ENCODE data around the gene TELO2.

TELO2 gene

DNA sequence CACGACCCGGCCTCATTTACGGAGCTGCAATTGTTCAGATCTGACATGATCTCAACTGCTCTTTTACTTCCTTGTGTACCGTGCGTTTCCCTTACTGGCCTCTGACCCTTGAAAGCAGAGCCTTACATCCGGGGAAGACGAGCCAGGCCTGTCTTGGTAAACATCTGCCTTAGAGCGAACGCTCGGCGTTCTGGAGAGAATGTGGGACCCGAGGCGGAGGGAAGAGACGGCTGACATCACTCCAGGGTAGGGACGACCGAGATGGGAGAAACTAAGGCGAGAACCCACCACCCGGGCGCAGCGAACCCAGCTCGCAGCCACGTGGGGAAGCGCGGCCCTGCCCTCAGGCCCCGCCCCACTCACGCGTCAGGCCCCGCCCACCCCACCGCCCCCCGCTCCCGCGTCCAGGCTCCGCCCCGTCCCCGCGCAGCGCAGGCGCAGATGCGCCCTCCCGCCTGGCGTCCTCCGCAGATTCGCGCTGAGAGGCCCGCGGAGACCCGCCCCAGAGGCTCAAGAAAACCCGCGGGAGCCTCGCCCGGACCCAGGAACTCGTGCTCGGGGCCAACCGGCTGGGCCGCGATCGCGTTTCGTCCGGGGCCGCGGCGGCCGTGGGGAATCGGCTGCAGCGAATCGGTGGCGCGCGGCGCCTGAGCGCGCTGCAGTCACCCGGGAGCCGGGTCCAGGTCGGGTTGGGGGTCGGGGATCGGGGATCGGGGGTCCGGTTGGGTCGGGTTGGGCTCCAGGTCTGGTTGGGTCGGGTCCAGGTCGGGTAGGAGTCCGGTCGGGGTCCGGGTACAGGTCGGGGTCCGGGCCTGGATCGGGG, at the start of gene TELO2:
Gene TELO2, plus strand, starts transcription at position 438 of the 823 bp plus-strand sequence. CDS start 922 bp downstream, outside the sequence.
- peak; percentile 65 to 88 for DNase-seq

- DNase-seq, result no peak
These were observed 49.7 kb upstream of the TELO2 start for GRCh38 chr16:1443403-1443973.

DNA sequence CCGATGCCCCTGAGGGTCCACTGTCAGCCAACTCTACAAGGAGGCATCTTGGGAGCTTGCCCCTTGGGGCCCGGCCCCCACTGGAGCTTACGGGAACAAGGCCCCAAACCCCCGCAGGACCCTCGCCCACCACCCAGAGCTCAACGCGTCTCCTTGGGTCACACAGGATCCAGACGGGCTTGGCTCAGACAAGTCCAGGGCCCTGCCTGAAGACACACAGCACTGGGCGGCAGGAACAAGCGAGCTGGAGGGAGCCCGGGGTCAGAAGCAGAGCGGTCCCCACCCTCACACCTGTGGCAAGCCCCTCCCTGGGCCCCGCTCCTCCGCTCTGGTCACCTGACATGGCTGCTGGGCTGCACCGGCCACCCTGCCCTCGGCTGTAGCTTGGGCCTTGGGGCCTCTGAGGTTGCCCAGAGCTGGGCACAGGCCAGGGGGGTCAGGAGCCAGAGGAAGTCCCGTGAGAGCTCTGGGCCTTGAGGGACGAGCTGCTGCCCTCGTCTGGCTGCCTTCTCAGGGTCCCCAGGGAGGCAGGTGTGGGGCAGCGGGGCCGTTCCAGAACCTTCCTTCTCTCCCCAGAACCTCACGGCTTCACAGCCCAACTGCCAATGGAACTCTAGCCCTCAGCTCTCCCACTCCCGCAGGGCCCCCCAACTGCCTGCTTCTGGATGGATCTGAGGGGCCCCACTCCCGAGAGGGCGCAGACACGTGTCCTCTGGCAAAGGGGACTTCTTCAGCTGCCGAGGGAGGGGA, 49.0 kb upstream of the TELO2 start, which contains the start of gene CCDC154:
Gene CCDC154, minus strand, starts transcription at position 577 of the 750 bp plus-strand sequence. Its CDS starts 234 bp downstream, at position 343.
- DNase-seq, result no peak

DNA sequence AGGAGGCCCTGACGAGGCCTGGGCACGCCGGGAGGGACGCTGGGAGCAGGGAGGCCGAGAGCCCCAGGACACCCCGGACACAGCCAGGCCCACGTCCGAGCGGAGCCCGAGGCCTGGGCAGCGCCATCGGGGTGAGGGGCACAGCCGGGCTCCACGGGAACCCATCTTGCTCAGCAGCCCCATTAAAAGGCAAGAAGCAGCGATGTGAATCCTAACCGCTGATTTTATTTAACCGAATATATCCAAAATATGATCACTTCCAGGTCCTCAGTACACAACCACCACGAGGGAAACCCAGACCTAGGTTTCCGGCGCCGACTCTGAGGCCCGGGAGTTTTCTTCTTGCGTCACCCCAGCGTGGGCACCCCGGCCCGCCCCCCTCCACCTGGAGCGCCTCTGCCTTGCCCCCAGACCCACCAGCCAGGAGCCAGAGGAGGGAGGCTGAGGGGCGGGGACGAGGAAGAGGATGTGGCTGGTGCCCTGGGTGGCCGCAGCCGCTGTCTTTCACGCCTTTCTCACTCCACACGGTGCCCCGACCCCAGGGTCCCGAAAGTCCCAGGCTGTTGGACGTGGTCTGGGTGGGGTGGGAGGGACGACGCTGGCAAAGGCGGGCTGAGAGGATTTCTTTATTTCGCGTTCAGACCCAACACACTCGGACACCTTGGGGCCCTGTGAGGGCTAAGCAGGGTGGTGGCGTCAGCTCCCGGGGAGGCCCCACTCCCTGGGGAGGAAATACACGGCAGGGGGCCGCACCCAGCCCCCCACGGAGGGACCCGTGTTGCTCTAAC, 48.2 kb upstream of the TELO2 start:
- no peak for DNase-seq

DNA sequence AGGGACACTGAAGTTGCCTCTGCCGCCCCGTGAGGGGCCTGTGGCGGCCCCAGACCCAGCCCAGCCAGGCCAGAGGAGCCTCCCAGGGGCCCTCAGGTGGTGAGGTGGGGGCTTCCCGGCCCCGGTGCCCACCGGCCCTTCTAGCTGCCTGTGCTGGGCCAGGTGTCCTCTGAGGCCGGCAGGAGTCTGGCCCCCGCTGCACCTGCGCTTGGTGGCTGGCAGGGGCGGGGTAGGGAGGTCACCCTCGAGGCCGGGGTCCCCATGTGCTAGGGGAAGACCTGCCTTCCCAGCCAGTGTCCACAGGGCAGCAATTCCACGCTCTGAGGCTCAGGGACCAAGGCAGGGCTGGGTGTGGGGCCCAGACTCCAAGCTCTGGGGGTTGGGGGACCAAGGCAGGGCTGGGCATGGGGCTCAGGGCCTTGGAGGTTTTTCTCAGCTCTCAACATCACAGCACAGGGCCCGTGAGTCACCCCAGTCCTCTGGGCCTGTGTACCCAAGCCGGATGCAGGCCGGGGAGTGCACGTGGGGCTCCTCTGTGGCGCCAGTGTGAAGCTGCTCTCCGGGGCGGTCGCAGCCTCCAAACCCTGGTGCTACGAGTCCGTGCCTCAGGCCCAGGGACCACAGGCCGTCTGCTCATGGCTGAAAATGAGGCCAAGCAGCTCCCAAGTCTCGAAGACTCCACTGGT, 47.5 kb upstream of the TELO2 start:
- DNase-seq, result no peak

DNA sequence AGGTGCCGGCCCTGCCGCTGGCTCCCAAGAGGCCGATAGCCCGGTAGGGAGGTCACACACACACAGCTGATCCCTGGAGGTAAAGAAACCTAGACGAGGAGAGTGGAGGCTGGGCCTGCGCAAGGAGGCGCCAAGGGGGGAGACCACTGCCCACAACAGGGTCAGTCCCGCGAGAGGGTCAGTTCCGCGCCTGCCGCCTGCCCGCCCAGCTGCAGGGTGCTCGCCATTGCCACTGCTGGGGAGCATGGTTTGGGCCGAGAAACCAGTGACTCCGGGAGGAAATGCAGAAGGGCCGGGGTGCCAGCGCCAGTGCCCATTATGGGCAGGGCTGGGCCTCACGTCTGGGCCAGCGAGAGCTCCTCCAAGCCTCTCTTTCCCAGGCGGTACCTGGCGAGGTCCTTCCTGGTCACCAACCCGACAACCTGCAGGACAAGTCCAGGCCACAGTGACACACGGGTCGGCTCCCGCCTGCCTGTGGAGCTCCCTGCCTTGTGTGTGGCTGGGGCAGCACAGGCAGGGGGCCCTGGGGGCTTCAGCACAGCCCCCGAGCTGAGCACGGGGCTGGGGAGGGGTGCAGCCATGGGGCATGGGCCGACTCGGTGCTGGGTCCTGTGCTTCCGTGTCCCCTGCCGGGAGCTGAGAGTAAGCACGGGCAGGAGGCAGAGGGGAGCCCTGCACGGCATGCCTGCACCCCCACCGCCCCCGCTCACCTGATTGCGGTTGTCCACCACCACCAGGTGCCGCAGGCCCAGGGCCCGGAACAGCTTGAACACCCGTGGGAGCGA, 46.7 kb upstream of the TELO2 start:
- DNase-seq, result no peak

- no peak for DNase-seq
These were observed 45.2 kb upstream of the TELO2 start for GRCh38 chr16:1447965-1448364.

- no peak for DNase-seq
These were observed 44.5 kb upstream of the TELO2 start for GRCh38 chr16:1448536-1449116.

DNA sequence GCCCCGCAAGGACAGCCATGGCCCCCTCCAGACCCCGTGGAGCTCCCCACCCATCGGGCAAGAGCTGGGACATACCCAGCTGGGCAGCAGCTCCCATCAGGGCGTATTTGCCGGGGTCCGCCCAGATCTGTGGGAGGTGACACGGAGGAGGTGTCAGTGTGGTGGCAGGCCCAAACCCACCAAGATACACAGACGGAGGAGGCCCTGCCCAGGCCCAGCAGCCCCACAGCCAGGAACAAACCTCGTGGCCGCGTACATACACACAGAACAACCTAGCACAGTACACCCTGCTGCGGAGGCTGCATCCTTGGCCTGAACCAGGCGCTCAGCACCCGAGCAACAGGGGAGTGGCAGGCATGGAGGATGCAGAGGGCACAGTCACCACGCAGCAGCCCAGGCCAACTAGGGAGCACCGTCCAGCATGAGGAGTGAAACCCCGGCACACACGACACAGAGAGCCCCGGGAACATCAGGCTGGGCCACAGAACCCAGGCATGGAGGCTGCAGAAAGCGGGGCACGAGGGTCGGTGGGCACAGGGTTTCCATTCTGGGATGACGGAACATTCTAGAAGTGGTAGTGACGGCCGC, 43.9 kb upstream of the TELO2 start:
- DNase-seq, result no peak

- no peak for DNase-seq
These were observed 42.9 kb upstream of the TELO2 start for GRCh38 chr16:1450218-1450617.

- no peak for DNase-seq
These were observed 42.3 kb upstream of the TELO2 start for GRCh38 chr16:1450841-1451240.

DNA sequence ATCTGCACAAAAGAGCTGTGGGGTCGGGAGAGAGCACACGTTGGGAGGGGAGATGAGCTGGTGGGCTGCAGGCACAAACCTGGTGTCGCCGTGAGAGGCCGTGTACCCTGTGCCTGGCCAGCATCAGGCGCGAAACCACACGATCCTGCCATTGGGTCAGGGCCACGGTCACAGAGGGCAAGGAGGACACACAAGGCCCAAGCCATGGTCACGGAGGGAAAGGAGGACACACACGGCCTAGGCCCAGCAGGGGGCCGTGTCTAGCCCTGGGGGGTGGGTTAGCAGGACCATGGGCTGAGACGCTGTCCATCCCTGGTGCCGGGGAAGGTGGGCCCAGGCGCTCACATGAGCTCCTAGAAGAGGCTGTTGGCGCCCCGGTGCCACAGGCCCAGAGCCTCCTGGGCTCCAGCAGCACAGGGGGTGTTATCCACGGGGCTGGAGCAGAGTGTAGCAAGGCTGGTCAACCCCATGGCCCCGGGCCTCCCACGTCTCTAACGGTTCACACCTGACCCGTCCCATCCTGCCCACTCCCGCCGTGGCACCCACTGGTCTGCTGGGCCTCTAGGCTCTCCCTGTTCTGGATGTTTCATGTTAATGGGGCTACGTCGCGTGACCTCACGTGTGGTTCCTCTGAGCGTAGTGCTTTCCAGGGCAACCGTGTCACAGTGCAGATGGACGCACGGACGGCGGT, 41.3 kb upstream of the TELO2 start:
- DNase-seq, result no peak

- DNase-seq, result no peak
These were observed 40.6 kb upstream of the TELO2 start for GRCh38 chr16:1452530-1452929.

DNA sequence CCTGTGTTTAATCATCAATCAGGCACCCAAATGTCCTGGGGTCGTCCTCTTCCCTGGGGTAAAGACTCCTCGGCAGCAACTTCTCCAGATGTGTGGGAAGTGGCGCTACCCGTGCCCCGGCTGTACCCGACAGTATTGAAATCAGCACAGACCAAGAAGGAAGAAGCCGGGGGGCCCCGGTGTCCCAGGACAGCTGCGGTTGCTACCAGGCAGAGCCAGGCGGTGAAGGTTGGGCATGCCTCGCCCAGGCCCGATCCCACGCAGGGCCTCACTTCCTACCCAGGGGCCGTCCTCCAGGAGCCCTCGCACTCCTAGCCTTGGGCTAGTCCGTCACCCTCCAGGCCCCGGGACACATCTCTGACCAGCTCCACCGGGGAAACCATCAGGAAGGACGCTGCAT, 39.8 kb upstream of the TELO2 start:
- DNase-seq, result no peak

DNA sequence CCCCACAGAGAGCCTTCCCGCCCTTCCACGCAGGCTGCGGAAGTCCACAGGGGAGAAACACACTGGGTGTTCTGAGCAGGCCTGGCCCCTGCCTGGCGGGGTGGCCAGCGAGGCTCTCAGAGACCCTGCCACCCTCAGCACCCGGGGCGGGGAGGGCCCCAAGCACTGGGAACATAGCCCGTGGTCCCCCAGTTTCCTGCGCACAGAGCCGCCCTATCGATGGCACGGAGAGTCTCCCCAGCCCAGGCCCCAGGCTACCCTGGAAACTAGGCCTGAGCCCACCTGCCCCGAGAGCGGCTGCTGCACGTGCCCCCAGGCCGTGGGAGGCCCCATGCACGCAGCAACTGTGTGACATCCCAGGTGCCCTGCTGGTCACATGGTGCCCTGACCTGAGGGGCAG, 38.6 kb upstream of the TELO2 start:
- no peak for DNase-seq

- DNase-seq, result no peak
These were observed 37.7 kb upstream of the TELO2 start for GRCh38 chr16:1455190-1456171.

DNA sequence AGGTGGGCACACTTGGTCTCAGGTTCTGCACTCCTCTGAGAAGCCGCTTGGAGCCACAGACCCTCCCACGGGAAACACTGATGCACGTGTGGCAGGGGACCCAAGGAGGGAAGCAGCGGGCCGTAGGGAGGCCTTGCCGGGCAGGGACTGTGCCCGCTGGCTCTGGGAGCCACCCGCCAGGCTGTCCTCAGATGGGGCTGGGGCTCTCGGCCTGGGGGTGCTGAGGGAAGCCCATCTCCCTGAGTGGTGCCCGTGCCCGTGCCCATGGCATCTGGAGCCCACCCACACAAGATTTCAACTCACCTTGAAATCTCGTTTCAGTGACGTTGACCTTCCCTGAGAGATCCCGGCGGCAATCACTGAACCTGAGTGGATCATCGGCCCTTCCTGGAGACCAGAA, 36.2 kb upstream of the TELO2 start:
- no peak for DNase-seq

DNA sequence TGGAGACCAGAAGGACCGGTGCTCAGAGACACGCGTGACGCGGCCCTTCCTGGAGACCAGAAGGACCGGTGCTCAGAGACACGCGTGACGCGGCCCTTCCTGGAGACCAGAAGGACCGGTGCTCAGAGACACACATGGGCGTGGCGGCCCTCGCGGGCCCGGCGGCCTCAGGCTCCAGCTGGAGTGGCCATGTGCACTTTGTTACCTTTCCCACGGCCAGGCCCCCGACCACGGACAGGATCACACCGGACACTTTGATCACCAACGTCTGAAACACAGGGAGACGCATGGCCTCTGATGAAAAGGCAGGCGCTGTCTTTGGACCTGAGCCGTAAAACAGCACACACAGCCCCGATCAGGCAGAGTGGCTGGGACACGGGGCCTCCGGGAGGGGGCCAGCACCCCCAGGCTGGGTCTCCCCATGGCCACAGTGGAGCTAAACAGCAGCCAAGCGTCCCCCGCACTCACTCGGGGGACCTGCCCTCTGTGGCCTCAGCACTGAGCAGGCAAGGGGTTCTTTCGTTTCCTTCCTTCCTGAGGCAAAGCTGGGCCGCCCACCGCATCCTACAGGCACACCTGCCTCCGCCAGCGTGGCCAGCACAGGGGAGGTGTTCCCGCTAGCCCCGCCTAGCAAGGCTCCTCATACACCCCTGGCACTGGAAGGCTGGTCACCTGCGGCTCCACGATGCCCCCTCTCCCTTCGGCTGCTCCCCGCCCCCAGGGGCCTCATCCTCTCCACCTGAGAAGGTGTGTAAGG, 35.5 kb upstream of the TELO2 start:
- DNase-seq, result no peak

Data from inflammatory macrophage treated with lipopolysaccharide for 1 hour (primary cell).